GM21360 (cell line): ENCODE measurements around the gene NAA10.

Source experiments
- ATAC-seq: cut with Tn5 transposase; IDR thresholded peaks from one replicate; pipeline ENCODE4 v1.9.1; 2021; ENCODE audit warnings: mild to moderate bottlenecking, moderate library complexity; ENCODE audit not compliant: unreplicated experiment

The NAA10 gene

GRCh38 chrX:153967536-153968224 is 32.8 kb upstream of the NAA10 start:
- no peak for ATAC-seq

DNA sequence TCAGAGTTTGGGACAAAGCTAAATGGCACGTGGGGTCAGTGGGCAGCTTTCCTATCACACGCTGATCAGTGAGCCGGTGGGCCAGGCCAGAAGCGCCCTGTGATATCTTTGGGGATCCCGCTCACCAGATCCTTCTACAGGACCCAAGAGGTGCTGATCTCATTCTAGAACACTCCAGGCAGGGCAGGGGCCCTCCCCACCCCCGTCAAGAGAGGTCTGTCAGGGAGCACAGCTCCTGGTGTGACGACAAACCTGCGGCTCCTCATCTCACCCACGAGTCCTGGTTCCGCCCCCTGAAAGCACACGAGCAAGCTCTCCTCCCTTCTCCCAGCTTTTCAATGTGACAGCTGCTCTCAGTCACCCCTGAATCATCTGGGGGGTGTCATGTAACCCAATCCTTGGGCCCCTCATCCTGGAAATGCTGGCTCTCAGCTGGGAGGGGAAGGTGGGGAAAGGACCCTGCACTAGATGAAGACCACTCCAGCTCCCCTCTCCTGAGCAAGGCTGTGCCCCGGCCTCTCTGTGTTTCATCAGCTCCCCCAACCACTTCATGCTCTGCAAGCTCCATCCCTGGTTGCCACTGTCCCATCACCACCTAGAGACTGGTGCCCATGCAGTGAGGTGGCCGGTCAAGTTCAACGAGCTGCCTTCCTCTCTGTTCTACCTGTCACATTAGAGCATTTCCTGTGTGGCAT is 32.2 kb upstream of the NAA10 start:
- no peak for ATAC-seq

- ATAC-seq = no peak
Observed at GRCh38 chrX:153966283-153966688, 31.4 kb upstream of the NAA10 start.

DNA sequence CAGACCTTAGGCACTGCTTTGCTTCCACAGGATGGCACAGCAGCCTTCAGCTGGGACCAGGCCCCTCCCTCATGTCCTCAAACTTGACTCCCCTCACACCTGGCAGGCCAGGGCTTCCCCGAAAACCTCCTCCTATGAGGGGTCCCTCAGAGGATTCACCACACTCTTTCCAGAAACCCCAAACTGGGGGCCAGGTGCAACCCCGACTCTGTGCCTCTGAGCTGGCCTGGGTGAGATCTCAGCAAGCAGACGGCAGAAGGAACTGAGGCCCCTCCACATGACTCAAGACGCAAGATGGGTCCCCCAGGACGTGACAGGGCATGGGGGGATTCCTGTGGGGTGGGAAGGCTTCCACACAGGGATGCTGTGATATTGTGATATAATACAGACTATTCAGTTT is 30.6 kb upstream of the NAA10 start:
- no peak for ATAC-seq

DNA sequence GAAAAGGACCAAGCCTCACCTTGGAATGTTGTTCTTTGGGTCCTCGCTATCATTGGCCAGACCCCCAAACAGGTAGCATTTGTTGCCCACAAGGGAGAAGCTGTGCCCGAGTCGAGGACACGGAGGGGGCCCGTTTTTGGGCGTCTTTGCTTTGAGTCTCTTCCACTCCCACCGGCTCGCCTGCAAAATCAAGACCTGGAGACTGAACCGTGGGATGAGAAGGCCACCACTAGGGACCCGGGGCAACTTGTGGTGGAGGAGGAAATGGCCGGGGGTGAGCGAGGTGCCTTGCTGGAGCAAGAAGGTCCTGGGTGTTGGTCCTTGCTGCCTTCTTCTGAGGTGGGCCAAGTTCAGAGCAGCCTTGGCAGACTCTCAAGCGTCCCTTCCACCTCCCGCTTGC is 29.3 kb upstream of the NAA10 start:
- ATAC-seq = no peak

GRCh38 chrX:153963546-153963945 is 28.7 kb upstream of the NAA10 start:
- no peak for ATAC-seq

- ATAC-seq = no peak
Observed at GRCh38 chrX:153961292-153961691, 26.5 kb upstream of the NAA10 start.

GRCh38 chrX:153960786-153961185 is 25.9 kb upstream of the NAA10 start:
- no peak for ATAC-seq

DNA sequence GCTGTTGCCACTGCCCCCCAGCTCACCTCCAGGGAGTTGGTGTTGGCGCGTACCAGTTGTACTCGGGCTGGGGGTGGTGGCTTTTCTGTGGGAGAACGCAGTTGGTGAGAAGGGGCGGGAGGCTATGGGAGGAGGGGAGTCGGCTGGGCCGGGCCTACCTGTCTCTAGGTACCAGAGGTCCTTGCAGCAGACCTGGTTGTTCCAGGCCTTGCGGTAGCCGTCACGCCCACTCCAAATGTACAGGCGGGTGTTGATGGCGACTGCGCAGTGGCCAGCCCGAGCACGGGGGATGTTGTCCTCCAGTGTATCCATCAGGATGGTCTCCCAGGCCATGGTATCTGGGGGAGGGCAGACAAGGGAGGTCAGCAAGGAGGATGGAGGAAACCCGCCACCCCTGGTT is 25.2 kb upstream of the NAA10 start:
- no peak for ATAC-seq

DNA sequence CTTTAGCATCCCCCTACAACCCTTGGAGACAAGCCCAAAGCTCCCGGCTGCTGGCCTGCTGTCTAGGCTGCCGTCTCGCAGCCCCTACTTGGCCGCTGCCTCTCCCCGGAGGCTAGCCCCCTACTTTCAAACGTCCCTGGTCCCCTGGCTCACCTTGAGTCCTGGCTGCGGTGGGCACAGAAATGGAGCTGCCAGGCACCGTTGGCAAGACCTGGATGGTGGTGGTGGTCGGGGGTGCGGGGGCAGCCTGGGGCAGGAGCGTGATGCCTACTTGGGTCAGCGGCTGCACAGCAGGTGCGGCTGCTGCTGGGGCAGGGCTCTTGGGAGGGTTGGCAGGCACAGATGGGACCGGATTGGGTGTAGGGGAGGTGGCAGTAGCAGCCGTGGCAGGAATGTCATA is 24.8 kb upstream of the NAA10 start:
- ATAC-seq = no peak

DNA sequence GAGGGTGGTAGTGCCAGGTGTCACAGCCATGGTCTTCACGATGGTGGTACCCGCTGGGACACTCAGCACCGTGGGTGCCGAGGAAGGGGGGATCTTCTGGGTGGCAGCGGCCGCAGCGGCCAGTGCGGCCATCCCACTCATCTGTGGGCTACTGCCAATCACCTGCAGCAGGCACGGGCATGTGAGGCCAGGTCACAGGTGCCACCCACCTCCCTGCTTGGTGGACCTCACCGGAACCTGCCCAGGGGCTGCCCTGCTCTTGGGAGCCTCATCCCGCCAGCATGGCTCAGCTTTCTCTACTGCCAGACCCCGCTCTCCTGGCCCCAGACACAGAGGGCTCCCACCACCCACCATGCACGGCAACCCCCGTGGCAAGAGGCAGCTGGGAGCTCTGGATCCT is 23.8 kb upstream of the NAA10 start:
- ATAC-seq = no peak

GRCh38 chrX:153957224-153957623 is 22.4 kb upstream of the NAA10 start:
- ATAC-seq = no peak

DNA sequence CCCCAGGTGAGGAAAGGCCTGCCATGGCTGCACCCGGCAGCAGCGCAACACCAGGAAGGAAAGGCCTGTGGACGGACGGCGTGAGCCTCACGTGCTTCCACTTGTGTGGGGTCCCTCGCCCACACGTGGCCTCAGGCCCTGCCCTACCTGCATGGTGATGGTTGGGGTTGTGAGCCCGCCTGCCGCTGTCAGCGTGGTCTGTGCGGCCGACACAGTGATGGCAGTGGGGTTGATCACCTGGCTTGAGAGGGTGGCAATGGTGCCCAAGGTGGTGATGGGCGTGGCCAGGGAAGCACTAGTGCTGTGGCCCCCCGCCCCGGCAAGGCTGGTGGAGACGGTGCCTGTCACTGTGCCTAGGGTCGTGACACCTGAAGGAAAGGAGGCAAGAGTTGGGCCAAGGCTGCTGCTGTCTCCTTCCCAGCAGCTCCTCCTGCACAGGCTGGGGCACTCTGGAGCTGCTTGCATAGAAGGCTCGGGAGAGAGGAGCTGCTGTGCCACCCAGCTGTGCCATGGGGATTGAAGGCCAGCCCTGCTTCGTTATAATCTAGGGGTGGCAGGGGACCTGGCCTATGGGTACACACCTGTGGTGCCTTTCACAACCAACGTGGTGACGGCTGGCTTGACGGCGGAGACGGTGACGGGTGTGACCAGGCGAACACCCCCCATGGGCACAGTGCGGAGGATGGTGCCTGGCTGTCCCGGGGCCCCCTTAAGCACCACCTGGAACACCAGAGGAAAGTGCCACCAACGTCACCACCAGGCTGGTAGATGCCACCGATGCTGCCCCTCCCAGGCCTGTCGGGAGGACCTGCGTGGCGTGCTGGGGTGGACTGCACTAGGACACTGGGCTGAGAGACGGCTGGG is 21.4 kb upstream of the NAA10 start:
- ATAC-seq = no peak

- no peak for ATAC-seq
Observed at GRCh38 chrX:153955228-153955732, 20.4 kb upstream of the NAA10 start.

GRCh38 chrX:153954558-153955227 is 19.9 kb upstream of the NAA10 start:
- ATAC-seq = no peak

- no peak for ATAC-seq
Observed at GRCh38 chrX:153953892-153954557, 19.2 kb upstream of the NAA10 start.

DNA sequence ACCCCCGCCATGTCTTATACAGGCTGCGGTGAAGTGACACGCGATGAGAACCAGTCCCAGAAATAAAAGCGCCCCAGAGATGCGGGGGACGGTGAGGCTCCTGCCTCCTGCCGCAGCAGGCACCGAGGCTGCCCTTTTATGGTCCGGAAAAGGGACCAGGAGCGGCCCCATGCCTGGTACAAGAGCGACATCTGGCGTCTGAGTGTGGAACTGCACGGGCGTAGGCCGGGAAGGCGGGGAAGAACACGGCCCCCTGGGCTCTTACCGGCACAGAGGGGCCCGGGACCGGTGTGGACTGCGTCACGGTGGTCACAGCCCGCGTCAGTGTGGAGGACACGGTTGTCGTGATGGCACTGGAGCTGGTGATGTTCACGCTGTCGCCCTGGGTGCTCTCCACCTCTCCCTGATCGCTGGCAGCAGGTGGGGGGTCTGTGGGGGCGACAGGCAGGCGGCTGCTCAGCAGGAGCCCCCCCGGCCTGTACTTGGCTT is 18.5 kb upstream of the NAA10 start:
- peak; percentile 47 for ATAC-seq

DNA sequence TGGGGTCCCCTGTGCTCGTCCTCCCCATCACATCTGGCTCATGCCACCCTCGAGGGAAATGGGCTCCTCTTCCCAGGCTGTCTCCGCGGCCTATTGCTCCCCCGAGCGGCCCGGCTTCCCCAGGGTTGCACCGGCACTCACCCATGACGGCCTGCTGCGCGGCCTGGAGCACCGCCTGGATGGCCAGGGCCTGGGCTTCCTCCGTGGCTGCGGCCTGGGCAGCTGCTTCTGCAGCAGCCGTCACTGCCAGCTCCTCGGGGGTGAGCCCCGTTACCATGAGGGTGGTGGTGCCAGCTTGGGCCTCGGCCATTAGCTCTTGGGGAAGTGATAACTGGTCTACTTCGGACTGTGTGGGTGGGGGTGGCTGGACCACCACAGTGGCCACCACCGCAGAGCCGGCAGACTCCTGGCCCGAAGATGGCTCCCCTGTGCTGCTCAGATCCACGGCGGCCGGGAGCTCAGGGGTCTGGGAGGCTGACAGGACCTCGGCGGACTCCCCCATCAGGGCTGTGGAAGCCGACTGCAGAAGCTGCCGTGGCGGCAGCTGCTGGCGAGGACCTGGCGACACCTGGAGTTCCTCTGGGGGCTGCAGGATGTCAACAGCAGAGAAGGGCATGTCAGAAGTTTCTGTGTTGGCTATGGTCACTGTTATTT is 17.7 kb upstream of the NAA10 start:
- ATAC-seq = no peak

DNA sequence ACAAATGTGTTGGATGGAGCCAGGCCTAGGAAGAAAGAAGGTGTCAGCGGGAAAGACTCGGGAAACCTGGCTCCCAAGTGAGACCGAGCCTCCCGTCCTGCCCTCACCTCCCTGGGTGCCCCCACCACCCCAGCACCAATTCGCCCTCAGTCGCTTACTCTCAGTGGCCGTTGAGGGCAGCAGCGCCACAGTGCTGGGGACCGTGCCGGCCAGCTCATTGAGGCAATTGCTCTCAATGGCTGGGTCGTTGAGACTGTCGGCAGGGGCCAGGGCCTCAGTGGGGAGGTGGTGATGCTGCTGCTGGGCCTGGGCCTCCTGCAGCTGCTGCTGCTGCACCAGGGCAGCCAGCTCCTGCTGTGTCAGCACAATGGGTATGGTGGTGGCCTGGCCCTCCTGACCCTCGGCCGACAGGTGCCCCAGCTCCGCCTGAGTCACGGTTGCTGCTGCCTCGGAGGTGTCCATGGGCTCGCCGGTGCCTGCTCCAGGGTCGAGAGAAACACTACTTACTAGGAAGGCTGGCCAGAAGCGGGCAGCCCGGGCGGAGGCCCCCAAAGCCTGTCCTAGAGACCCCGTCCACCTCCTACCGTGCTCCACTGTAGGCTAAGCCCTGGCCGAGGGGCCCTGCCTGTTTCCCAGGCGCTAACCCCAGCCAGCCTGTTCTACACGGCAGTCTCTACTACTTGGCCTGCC is 17.0 kb upstream of the NAA10 start:
- ATAC-seq = no peak
